ENCODE data around the gene PAX7.
"Not testable (repeated sequence)": the region's sequence is repeated elsewhere in the genome, so short reads cannot be mapped to it uniquely, and the experiment has no call there.

PAX7 gene

DNA sequence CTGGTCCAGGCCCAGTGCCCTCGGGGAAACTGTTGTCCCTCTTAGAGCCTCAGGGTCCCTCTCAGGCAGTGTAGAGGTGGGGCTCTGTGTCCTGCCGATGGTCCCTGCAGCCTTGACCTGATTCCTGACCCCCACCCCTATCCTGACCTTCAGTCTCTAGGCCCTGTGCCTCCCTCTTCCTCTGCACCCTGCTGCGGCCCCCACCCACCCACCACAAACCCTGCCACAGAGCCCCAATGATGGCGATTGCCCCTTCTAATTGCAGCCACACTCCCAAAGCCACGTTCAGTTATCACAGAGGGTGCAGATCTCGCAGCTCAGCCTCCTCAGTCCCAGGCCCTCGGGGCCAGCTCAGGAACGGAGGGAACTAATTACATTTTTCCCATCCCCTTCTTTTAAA, 99.7 kb downstream of the PAX7 start:
- DNase-seq (ENCODE audit: low spot score): no peak

- DNase-seq (ENCODE audit: low spot score): no peak
Observed at GRCh38 chr1:18731148-18731547, 100.5 kb downstream of the PAX7 start.

DNA sequence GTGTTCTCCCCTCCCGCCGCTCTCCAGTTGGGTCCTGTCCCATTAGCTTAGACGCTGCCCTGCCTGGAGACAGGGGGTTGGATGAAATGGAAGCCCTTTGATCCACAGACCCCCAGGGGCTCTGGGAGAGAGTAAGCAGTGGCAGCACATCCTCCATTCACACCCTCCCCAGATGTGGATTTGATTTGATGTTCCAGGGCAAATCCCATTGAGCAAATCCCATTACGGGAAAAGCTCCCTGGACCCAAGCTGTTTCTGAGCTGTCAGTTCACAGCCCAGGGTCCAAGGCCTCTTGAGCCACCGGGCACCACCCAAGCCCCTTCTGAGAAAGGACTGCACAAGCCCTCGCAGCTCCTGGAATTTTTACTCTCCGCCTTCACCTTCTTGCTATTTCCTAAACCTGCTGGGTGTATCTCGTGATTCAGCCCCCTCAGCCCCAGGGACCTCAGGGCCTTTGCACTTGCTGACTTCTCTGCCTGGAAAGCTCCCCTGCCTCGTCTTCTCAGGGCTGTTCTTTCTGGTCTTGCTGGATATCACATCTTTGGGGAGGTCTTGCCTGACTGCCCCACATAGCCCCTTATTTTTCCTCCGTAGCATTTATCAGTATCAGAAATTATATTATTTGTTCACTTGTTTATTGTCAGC, 101.1 kb downstream of the PAX7 start:
- no peak for DNase-seq (ENCODE audit: low spot score)

- DNase-seq (ENCODE audit: low spot score): no peak
Observed at GRCh38 chr1:18732686-18733085, 102.0 kb downstream of the PAX7 start.

DNA sequence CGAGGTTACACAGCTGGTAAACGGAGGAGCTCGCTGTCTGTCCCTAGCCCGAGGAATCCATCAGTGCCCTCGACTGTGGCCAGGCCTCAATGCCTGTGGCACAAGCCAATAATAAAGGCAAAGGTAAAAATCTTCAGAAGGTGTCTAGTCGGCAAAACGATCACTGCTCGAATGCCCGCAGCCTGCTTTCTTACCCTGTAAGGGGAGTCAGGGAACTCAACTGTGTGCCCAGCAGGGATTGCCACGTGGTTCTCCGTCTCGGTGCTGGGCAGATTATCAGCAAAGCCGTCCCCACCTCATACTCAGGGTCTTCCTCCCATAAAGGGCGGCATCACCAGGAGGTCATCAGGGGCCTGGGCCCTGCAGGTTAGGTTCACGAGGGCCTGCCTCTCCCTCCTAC, 103.4 kb downstream of the PAX7 start:
- DNase-seq (ENCODE audit: low spot score): no peak

DNA sequence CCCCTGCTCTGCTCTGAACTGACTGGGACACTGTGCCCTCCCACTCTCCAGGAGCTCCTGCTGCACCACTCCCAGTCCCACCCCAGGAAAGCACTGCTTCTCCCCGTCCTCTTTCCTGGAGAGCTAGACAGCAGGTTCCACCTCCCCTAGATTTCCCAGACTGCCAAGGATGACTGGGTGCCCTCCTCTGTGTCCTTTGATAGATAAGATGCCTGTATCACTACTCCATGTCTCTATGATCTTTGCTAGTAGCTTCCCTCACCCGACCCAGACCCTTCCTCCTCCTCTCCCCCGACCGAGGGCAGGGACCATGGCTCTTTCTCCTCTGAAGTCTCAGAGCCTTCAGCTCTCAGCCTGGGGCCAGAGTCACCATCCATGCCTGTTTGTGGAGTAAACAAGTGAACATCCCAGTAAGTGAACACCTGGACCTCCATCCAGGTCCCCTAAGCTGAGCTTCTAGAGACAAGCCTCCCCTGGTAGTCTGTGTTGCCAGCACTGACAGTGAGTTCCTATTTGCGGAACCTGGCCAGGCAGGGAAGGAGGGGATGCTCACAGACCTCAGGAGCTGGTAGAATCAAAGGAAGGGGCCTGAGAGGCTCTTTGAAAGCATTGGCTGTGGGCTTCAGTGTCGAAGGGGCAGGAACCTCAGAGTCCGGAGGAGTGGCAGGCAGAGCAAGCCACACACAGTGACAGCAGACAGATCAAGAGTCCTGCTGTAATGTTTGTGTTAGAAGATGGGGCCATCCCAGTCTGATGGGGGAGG, 104.0 kb downstream of the PAX7 start:
- DNase-seq (ENCODE audit: low spot score): no peak

- DNase-seq (ENCODE audit: low spot score): no peak
Observed at GRCh38 chr1:18735224-18735997, 104.8 kb downstream of the PAX7 start.

GRCh38 chr1:18736958-18737357, 106.3 kb downstream of the PAX7 start:
- DNase-seq (ENCODE audit: low spot score): no peak

DNA sequence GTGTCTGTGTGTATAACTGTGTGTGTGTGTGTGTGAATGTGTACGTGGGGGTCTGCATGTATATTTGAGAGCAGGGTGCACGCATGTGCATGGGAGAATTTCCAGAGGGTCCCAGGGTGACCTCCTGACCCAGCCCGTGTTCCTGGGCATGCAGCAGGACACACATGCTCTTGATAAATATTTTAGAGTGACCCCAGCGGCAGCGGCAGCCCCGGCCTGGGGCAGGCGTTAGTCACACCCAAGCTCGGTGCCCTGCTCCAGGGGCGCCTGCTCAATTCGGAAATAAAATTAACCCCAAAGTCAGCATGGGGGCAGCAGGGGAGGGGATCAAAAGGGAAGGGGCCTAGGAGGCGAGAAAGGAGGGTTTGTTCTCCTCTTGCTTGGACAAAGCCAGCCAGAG, 107.5 kb downstream of the PAX7 start:
- DNase-seq (ENCODE audit: low spot score): no peak

DNA sequence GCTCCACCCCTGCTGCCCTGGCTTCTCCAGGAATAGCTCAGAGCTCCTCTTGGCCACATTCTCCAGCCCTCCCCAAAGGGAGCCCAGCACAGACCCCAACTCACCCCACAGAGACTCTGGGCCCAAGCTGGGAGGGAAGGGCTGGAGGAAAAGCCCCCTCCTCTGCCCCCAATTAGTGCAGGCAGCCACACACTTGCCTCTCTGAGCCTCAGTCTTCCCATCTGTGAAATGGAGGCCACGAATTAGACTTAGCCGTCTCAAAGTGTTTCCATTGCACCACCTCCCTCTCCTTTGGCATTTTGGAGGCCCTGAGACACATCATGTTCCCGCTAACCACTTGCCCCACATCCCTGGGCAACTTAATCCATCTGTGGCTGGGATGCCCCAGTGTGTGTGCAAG, 108.0 kb downstream of the PAX7 start:
- DNase-seq (ENCODE audit: low spot score): no peak

GRCh38 chr1:18739408-18739807, 108.8 kb downstream of the PAX7 start:
- DNase-seq (ENCODE audit: low spot score): no peak

GRCh38 chr1:18739897-18740296, 109.3 kb downstream of the PAX7 start:
- DNase-seq (ENCODE audit: low spot score): no peak

GRCh38 chr1:18740617-18741016, 110.0 kb downstream of the PAX7 start:
- DNase-seq (ENCODE audit: low spot score): no peak

- no peak for DNase-seq (ENCODE audit: low spot score)
Observed at GRCh38 chr1:18743233-18743632, 112.6 kb downstream of the PAX7 start.

DNA sequence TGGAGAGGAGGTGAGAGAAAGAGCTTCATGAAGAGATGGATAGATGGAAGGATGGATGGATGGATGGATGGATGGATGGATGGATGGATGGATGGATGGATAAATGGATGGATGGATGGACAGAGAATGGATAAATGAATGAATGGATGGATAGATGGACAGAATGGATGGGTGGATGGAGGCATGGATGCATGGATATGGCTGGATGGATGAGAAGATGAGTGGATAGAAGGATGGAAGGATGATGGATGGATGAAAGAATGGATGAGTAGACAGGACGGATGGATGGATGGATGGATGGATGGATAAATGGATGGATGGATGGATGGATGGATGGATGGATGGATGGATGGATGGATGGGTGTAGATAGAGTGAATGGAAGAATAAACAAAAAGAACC, 113.7 kb downstream of the PAX7 start:
- DNase-seq (ENCODE audit: low spot score): not testable (repeated sequence)

GRCh38 chr1:18746981-18747380, 116.3 kb downstream of the PAX7 start:
- no peak for DNase-seq (ENCODE audit: low spot score)

DNA sequence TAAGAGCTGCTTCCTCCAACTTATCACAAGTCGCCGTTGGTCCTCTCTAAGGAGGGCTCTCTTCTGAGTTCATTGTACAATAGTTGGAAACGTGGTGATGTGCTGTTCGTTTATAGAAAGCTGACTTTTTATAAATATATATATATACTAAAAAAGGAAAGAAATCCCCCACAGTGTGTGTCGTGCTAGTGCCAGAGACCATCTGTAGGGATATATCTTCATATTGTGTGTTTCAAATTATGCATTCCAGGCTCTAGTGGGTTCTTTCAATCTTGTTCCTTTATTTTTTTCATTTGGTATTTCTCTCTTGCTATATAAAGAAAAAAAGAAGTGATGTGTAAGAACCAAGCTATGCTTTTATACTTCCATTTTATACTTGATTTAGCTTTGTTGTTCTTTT, 117.0 kb downstream of the PAX7 start:
- DNase-seq (ENCODE audit: low spot score): no peak

DNA sequence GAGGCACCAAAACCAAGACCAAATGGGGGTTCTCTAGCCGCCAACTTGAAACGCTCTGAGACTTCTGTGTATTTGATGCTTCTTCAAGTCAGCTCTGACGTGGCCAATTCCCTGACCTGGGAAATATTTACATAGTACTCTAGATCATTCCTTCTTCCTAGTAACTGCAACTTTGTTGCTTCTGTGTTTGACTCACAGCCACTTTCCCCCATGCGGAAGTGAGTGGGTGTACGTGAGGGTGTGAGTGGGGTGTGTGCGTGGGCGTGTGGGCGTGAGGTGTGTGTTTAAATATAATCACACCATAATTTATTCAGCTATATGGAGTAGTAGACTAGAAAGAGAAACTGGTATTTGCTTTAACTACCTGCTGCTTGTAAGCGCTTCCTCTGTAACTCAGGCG, 117.8 kb downstream of the PAX7 start:
- DNase-seq (ENCODE audit: low spot score): no peak

DNA sequence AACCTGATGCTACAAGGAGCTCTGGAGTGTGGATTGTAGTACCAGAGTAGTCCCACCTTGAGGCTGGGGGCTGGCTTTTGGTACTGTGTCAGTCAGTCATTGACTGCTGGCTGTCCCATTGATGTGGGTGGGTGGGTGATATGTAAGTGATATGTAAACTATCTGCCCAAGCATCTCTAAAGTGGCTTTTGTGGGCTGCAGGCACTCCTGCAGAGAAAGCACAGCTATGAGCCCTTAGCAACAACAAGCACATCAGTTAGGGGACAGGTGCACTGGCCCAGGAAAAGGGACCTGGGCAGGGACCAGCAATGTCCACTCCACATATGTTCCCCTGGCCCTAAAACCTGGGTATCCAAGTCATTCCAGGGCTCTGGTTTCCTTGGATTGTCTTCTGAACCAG, 118.9 kb downstream of the PAX7 start:
- DNase-seq (ENCODE audit: low spot score): no peak

GRCh38 chr1:18750600-18750999, 120.0 kb downstream of the PAX7 start:
- DNase-seq (ENCODE audit: low spot score): no peak

DNA sequence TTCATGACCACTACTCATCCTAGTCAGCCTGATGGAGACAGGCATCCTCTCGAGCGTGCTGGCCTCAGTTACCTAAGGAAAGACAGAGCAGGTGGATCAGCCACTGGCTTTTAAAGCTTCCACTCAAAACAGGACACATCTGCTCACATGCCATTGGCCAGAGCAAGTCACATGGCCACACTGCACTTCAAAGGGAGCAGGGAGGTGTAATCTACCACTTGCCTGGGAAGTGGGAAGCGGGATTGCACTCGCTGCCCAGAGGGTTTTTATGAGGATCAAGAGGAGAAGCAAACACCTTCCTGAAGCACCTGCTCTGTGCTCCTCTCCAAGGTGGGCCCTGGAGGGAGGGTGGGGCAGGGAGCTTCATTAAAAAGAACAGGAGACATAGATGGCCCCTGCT, 120.8 kb downstream of the PAX7 start:
- DNase-seq (ENCODE audit: low spot score): peak; percentile 62

GRCh38 chr1:18752409-18752808, 121.8 kb downstream of the PAX7 start:
- DNase-seq (ENCODE audit: low spot score): no peak

DNA sequence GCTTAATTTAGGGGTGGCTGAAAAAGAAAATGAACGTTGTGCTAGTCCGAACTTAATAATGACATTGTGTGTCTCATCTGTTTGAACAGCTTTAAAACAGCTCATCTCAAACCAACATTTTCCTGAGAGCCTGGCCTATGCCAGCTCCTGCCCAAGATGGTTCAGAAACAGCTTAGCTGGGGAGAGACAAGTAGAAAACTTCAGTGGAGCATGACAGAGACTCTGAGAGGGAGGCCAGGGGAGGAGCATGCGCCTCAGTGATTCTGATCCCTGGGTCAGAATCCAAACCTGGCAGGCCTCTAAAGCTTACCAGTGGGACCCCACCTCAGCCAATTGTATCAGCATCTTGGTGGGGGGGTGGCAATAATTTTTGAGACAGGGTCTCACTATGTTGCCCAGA, 129.5 kb downstream of the PAX7 start:
- DNase-seq (ENCODE audit: low spot score): no peak
